ENCODE data around the gene NPAS3. TPM values are rescaled to one million over a fixed set of nuclear protein-coding genes. Genes with fewer than 3 reads are reported as not detected.

The NPAS3 gene
- total and polyA plus RNA-seq, 2 of the 8 experiments (the other 6 are each of a cell fraction or from before 2014, with no cell fraction given), result 0.11 to 0.60 TPM

DNA sequence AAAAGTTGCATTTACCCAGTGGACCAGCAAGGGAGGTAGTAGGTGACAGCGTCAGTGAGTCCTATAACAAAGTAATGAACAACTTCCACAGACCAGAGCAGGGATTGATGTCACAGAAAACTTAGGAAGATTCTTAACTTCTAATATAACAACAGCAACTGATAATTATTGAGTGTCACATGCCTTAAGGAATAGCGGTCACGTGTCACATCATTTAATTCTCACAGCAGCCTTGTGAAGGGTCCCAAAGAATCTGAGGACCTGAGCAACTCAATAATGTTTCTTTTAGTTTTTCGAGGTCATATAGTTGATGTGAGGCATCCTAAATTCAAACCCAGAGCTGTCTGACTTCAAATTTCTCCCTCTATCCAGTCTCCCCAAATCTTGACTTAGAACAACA is 590.0 kb downstream of the NPAS3 start:
- Histone ChIP-seq H3K56ac (replicated peaks; ENCODE audit: insufficient read length, low read depth, low read length) (no peak overlapping the region), H2BK120ac (replicated peaks; ENCODE audit: low read depth, low read length) (no peak overlapping the region), H4K20me1 (replicated peaks in 1 of 2; ENCODE audit: control insufficient read depth in 1 of 2, insufficient read depth in 2 of 2, low read length in 2 of 2) (no peaks in the 10 kb centered on the region), H4K5ac (ENCODE audit: insufficient read length, low read depth, low read length) (no peak overlapping the region), H4K8ac (ENCODE audit: extremely low read depth, insufficient read depth, low read length) (no peak overlapping the region), H3K4me3 (ENCODE audit: extremely low read depth in 1 of 4, insufficient read depth in 2 of 4, low read depth in 3 of 4, low read length in 4 of 4) (no peak overlapping the region), H3K79me2 (ENCODE audit: control insufficient read depth in 1 of 2, insufficient read depth in 2 of 2, low read length in 2 of 2) (no peaks in the 10 kb centered on the region), H3K23ac (ENCODE audit: insufficient read length) (no peak overlapping the region), H3K4ac (replicated peaks; ENCODE audit: insufficient read length, low read depth, low read length) (no peak overlapping the region), H3K4me1 (replicated peaks in 1 of 4; ENCODE audit: control insufficient read depth in 3 of 4, insufficient read depth in 4 of 4, low read length in 3 of 4) (peaks cover 0 to 2% (median 0%) of the 10 kb centered on the region in 4 experiments; a peak in 1 of 7 replicates), H3K9me3 (ENCODE audit: insufficient read depth in 2 of 2, low read depth in 1 of 2, low read length in 1 of 2) (no peaks in the 10 kb centered on the region), H3K36me3 (ENCODE audit: control insufficient read depth in 2 of 4, insufficient read depth in 4 of 4, low read length in 3 of 4) (no peaks in the 10 kb centered on the region), H3K79me1 (ENCODE audit: low read depth, low read length) (no peaks in the 10 kb centered on the region), H2BK15ac (ENCODE audit: low read length) (no peak overlapping the region), H3K27ac (ENCODE audit: low read depth, low read length) (no peak overlapping the region), H3K27me3 (replicated peaks in 1 of 4; ENCODE audit: control insufficient read depth in 3 of 4, extremely low read depth in 1 of 4, insufficient read depth in 3 of 4, low read length in 3 of 4) (no peaks in the 10 kb centered on the region), H3K4me2 (ENCODE audit: insufficient read depth in 1 of 2, low read depth in 2 of 2, low read length in 2 of 2) (no peak overlapping the region), H2BK5ac (ENCODE audit: low read depth, low read length) (no peak overlapping the region), H2AFZ (ENCODE audit: low read length) (no peak overlapping the region), H2AK5ac (ENCODE audit: low read depth, low read length) (no peak overlapping the region), H2BK12ac (ENCODE audit: low read depth, low read length) (no peak overlapping the region), H3K18ac (ENCODE audit: extremely low read depth, low read length) (no peak overlapping the region), H2BK20ac (ENCODE audit: low read length) (no peak overlapping the region), H3K14ac (ENCODE audit: insufficient read length) (no peak overlapping the region), H4K91ac (replicated peaks; ENCODE audit: insufficient read length, low read length) (no peak overlapping the region), H3K23me2 (ENCODE audit: low read depth, low read length) (no peaks in the 10 kb centered on the region), H3K9ac (replicated peaks in 1 of 4; ENCODE audit: extremely low read depth in 1 of 4, low read depth in 3 of 4, low read length in 3 of 4) (no peak overlapping the region)
- FAIRE-seq (no peak), DNase-seq (ENCODE audit: low read depth in 1 of 2, low spot score in 2 of 2) (no peak)
- 93% methylated on average over 4 of the region's 4 CpGs; no CpG with 5 or more reads in 1 of the 2 experiments for whole genome bisulfite sequencing, 2 experiments (ENCODE audit: extremely low coverage in 1 of 2, insufficient coverage in 1 of 2, insufficient read length in 1 of 2, insufficient replicate concordance in 2 of 2, low coverage in 1 of 2, low lambda C conversion rate in 2 of 2, missing lambda C conversion rate in 1 of 2)
- ChIA-PET CTCF (ENCODE audit: partially characterized antibody) (no interaction called here), POLR2A (ENCODE audit: partially characterized antibody) (no interaction called here)
- TF ChIP-seq, protein P1, sequence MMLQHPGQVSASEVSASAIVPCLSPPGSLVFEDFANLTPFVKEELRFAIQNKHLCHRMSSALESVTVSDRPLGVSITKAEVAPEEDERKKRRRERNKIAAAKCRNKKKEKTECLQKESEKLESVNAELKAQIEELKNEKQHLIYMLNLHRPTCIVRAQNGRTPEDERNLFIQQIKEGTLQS (IDR thresholded peaks at IDR 0.05; ENCODE audit: insufficient read depth, low read depth, low read length), result no peak
- TF ChIP-seq RNF2 (IDR thresholded peaks at IDR 0.05; ENCODE audit: borderline replicate concordance, low read depth, low read length, missing control alignments, poor library complexity, severe bottlenecking) (no peak), TEAD4 (IDR thresholded peaks at IDR 0.05; ENCODE audit: low read depth, low read length) (no peak), CHD2 (IDR thresholded peaks at IDR 0.05; ENCODE audit: low read length) (no peak), TBP (IDR thresholded peaks at IDR 0.05; ENCODE audit: low read depth, low read length) (no peak), TAF1 (IDR thresholded peaks at IDR 0.05; ENCODE audit: low read depth, low read length) (no peak), NRF1 (IDR thresholded peaks at IDR 0.05; ENCODE audit: low read depth, low read length) (no peak), SAP30 (IDR thresholded peaks at IDR 0.05; ENCODE audit: insufficient read depth, insufficient replicate concordance, low read length) (no peak)
- TF ChIP-seq, protein P2, sequence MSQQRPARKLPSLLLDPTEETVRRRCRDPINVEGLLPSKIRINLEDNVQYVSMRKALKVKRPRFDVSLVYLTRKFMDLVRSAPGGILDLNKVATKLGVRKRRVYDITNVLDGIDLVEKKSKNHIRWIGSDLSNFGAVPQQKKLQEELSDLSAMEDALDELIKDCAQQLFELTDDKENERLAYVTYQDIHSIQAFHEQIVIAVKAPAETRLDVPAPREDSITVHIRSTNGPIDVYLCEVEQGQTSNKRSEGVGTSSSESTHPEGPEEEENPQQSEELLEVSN (IDR thresholded peaks at IDR 0.05), result no peak
- TF ChIP-seq, protein P3, sequence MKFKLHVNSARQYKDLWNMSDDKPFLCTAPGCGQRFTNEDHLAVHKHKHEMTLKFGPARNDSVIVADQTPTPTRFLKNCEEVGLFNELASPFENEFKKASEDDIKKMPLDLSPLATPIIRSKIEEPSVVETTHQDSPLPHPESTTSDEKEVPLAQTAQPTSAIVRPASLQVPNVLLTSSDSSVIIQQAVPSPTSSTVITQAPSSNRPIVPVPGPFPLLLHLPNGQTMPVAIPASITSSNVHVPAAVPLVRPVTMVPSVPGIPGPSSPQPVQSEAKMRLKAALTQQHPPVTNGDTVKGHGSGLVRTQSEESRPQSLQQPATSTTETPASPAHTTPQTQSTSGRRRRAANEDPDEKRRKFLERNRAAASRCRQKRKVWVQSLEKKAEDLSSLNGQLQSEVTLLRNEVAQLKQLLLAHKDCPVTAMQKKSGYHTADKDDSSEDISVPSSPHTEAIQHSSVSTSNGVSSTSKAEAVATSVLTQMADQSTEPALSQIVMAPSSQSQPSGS (IDR thresholded peaks at IDR 0.05; ENCODE audit: low read length), result no peak

All from H1 (cell line).